ENCODE data around the gene CKAP5.
"Not testable (repeated sequence)": the region's sequence is repeated elsewhere in the genome, so short reads cannot be mapped to it uniquely, and the experiment has no call there.

Gene CKAP5

DNA sequence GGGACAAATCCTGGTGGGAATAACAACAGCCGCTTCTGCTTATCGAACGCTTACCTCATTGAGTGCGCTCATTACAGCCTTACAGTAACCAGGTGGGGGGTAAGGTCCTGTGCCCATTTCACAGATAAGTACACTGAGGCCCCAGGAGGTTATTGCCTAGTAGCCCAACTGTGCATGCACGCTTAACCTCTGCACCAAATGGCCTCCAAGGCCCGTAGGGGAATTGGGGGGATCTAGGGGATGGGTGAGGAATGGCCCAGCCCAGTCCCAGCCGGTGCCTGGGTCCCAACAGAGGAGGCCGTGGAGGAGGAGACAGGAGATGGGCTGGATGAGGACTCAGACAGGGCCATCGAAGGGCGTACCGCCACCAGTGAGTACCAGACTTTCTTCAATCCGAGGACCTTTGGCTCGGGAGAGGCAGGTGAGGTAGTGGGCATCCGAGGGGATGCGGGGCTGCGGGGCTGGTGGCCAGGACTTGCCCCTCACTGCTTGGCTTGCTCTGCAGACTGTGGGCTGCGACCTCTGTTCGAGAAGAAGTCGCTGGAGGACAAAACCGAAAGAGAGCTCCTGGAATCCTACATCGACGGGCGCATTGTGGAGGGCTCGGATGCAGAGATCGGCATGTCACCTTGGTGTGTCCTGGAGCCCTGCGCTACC lies 119.7 kb downstream of the CKAP5 start:
- DNase-seq (ENCODE audit: low read depth) = no peak

GRCh38 chr11:46725338-46726205 lies 120.5 kb downstream of the CKAP5 start:
- no peak for DNase-seq (ENCODE audit: low read depth)

GRCh38 chr11:46724088-46724487 lies 122.0 kb downstream of the CKAP5 start:
- no peak for DNase-seq (ENCODE audit: low read depth)

DNA sequence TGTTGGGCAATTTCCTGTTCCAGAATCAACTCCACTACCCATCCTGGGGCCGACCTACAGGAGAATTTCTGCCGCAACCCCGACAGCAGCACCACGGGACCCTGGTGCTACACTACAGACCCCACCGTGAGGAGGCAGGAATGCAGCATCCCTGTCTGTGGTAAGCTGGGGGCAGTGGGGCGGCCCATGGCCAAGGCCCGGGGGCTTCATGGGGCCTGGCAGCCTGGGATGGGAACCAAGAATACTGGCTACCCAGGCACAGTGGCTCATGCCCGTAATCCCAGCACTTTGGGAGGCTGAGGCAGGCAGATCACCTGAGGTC lies 122.8 kb downstream of the CKAP5 start:
- DNase-seq (ENCODE audit: low read depth) = no peak

GRCh38 chr11:46722566-46723358 lies 123.3 kb downstream of the CKAP5 start:
- no peak for DNase-seq (ENCODE audit: low read depth)

GRCh38 chr11:46721286-46721685 lies 124.8 kb downstream of the CKAP5 start:
- DNase-seq (ENCODE audit: low read depth) = no peak

GRCh38 chr11:46719543-46720218 lies 126.4 kb downstream of the CKAP5 start:
- DNase-seq (ENCODE audit: low read depth) = no peak

- no peak for DNase-seq (ENCODE audit: low read depth)
Observed at GRCh38 chr11:46719048-46719542, 127.0 kb downstream of the CKAP5 start, which contains the start of gene F2. Gene F2 (plus strand): TSS chr11:46719213. CDS start chr11:46719236, 23 bp downstream.

DNA sequence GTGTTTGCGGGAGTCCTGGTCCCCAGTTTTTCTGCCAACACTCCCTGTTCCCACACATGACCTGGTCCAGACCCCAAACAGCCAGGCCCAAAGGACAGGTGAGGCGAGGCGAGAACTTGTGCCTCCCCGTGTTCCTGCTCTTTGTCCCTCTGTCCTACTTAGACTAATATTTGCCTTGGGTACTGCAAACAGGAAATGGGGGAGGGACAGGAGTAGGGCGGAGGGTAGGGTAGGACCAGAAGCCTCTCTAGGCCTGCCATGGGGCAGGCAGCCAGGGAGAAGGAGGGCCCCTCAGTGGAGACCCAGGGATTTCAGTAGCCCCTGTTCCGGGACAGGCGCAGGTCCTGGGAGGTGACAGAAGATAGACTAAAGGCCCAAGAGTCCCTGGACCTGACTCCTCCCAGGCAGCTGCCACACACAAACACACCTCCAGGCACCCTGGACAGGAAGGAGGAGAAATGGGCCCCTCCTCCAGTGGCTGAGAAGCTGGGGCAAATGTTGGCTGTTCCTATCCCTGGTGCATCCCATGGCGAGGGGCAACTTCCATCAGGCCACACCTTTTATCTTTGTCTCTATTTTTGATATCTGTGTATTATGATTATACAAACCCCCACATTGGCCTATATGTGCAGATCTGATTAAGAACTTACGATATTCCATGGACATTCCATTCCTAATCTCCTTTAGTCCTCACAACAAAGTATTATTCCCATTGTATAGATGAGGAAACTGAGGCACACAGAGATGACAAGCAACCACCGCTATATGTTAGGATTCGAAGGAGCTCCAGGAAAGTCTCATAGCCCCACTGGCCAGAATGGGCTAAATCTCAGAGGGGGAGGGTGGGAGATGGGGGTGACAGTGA lies 127.7 kb downstream of the CKAP5 start:
- no peak for DNase-seq (ENCODE audit: low read depth)

DNA sequence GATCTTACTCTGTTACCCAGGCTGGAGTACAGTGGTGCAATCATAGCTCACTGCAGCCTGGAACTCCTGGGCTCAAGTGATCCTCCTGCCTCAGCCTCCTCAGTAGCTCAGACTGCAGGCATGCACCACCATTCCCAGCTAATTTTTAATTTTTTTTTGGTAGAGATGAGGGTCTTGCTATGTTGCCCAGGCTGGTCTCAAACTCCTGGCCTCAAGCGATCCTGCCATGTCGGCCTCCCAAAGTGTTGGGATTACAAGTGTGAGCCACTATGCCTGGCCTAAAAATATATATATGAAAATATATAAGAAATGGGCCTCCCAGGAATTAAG lies 128.3 kb downstream of the CKAP5 start:
- DNase-seq (ENCODE audit: low read depth) = not testable (repeated sequence)

GRCh38 chr11:46712874-46713576 lies 133.1 kb downstream of the CKAP5 start:
- DNase-seq (ENCODE audit: low read depth) = no peak

GRCh38 chr11:46711303-46711702 lies 134.8 kb downstream of the CKAP5 start:
- no peak for DNase-seq (ENCODE audit: low read depth)

DNA sequence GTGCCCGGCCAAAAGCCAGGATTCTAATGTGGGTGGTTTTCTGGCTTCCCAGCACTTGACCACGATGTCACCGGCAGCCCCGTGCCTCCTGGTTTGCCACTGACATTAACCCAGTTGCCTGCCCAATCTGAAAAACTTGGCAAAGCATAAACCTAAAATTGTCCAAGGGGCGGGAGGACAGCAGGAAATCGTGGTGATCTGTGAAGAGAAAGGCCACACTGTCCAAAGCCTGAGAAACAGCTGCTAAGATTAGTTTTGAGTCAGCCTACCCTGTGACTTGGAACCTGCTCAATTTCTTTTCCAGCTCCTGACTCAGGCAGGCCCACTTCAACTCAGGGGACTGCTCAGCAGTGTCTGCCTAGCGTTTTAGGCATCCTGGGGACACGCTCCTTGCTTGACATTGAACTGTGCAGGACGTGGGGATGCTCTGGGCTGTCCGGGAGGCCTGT lies 135.2 kb downstream of the CKAP5 start:
- no peak for DNase-seq (ENCODE audit: low read depth)

DNA sequence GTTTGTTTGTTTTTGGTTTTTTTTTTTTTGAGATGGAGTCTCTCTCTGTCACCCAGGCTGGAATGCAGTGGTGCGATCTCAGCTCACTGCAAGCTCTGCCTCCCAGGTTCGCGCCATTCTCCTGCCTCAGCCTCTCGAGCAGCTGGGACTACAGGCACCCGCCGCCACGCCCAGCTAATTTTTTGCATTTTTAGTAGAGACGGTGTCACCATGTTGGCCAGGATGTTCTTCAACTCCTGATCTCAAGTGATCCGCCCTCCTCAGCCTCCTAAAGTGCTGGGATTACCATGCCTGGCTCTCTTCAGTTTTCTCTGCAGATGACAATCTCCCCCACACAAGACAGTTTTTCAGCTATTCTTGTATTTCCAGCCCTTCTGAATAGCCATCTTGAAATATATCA lies 136.7 kb downstream of the CKAP5 start:
- DNase-seq (ENCODE audit: low read depth) = not testable (repeated sequence)

DNA sequence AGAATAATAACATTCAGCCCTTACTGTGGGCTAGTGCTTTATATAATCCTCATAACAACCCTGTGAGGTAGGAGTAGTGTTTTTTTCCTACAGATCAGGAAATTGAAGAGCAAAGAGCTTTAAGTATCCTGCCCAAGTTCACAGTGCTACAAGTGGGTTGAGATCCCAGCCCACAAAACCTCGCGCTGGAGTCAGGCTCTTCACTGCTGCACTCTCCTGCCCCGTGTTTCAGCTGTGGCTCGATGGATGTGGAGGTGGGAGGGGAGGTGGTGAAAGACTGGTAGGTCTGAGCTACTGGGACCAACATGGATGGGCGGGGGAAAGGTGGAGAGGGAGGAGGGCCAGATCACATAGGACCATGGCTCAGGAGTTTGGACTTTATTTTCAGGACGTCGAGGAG lies 139.2 kb downstream of the CKAP5 start:
- no peak for DNase-seq (ENCODE audit: low read depth)

- DNase-seq (ENCODE audit: low read depth) = no peak
Observed at GRCh38 chr11:46705070-46705688, 140.9 kb downstream of the CKAP5 start.

GRCh38 chr11:46701078-46701654 lies 144.9 kb downstream of the CKAP5 start:
- no peak for DNase-seq (ENCODE audit: low read depth)

DNA sequence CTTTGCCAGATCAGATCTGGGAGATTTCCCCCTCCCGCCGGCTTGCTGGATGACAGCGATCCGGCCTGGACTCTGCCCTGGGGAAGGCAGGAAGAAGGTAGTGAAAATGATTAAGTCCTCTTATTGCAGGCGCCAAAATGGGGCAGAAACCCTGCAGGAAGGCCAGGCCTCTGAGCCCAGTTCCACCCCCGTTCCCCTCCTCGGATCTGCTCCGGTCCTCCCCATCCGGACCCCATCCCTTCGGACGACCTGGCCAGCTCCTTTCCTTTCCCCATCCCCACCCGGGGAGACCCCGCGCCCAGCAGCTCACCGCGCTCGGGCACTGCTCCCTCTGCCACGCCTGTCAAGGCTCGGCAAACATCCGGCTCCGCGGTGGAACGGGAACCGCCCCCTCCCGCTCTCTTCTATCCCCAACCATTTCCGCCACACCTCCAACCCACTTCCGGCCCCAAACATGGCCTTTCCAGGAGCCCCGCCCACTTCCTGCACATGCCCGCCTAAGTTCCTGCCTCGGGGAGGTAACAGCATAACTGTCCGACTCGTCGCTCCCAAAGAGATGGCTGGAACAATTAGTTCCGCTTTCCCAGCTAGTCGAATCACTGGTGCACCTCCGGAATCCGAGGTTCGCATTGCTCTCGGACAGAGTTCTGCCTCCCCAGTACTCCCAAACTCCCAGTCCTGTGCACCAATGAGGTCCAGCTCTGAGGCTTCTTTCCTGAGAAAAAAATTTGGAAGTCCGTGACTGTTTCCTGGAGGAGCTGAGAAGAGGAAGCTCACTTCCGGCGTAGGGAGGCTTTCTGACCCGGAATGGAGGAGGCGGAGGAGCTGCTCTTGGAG lies 145.6 kb downstream of the CKAP5 start, which contains the start of the genes ARHGAP1 and ZNF408:
Gene ARHGAP1, minus strand, starts transcription at position 379 of the 837 bp plus-strand sequence. CDS start 4,512 bp downstream, outside the sequence.
Gene ZNF408, plus strand, starts transcription at position 791 of the 837 bp plus-strand sequence. Its CDS starts 17 bp downstream, at position 808.
- DNase-seq (ENCODE audit: low read depth) = peak; percentile 98

Measured in stimulated activated CD8-positive, alpha-beta memory T cell treated with anti-CD3 and anti-CD28 coated beads, Interleukin-12 subunit alpha, Interleukin-12 subunit beta, amount 100 ng/mL, for 4 hours (primary cell).